NCI-H1105 treated with DMSO at 0.1 percent for 48 hours (cell line): ENCODE measurements around the gene WWOX.

Experiments used
- DNase-seq: peaks from one replicate; lab custom pipeline; 2025; lab: John Stamatoyannopoulos, UW

WWOX gene

DNA sequence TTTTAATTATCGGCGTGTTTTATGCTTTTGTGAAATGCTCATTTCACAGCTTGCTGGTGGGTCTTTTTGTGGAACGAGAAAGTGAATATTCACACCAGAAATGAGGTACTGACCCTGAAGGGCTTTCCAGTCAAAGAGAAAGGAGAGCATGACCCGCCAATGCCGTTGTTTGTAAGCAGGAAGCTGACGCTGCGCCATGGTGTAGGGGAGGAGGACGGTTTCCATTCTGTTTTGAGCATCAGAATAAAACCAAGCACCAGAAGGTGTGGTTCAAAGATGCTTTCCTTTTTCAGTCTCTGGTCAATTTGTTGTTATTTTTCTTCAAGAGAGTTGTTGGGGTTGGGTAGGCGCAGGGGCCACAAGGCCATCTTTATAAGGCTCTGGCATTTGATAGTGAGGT lies 669.3 kb downstream of the WWOX start:
- no peak for DNase-seq

- no peak for DNase-seq
Measured at GRCh38 chr16:78770353-78771091, 671.1 kb downstream of the WWOX start.

DNA sequence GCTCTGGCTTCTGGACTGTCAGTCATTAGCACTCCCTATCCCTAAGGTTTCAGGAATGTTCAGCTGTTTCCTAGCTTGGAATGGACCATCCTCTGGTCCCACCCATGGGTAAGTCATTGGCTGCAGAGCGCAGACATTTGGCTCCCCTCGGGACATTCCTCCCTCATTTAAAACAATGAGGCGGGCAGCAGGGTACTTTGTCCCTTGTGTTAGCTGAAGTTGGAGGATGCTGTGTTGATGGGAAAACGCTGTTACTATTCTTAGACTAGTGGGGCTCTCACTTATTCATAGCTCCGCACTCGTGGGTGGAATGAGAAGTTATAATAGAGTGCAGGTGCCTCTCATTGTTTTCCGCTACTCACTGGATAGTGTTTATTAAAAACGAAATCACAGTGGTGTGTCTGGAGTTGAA lies 673.8 kb downstream of the WWOX start:
- no peak for DNase-seq

GRCh38 chr16:78773706-78774105 lies 674.3 kb downstream of the WWOX start:
- DNase-seq, result no peak

DNA sequence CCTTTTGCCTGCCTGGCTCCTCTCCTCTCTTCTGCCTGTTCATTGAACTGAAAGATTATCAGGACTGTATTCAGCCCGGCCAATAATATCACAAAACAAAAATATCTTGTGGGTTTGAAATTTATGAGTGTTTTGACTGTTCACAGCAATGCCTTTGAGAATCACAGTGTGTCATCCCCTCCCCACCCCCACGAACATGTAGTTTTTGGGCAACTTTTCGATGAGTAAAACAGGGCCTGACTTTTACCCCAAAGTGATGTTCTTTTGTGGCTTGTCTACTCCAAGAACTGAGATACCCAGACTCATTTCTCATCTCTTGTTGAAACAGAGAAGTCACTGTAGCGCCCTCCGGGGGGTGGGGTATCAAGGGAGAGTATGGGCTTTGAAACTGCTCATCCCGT lies 675.7 kb downstream of the WWOX start:
- DNase-seq, result no peak

DNA sequence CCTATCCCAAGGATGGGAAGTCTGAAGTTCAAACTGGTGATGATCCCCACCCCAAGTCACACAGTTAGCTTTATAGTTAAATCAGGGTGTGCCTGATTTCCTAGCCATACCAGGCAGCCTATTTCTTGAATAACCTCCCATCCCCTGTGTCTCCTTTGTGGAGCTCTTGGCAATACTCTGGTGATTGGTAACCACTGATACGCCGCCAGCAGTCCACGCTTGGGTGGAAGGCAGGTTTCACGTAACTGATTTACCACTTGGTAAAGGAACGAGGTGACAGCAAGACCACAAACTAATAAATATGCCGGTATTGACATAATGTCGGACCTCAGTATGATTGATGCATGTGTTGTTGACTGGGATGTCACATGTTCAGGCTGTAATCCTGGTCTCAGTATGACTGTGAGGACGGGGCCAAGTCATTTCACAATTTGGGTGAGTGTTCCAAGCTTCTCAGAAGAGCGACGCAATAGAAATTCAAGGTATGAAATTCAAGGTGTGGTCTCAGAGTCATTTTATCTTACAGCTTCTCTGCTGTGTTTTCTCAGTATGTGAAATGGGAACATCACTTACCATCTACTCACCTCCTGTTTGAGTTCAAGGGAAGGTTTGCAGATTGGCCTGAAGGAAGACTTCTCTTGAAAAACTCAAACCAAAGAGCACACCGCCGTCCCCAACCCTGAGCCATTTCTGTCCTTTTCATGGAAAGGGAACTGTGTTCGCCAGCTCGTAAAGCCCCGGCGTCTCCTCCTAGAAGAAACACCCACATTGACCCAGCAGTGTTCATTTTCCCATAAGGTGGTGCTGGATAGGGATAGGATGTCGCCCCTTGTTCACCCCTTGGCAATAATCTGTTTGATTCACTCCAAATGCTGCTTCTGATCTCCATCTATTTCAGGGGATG lies 678.9 kb downstream of the WWOX start:
- no peak for DNase-seq

- DNase-seq, result no peak
Measured at GRCh38 chr16:78780808-78781207, 681.4 kb downstream of the WWOX start.

DNA sequence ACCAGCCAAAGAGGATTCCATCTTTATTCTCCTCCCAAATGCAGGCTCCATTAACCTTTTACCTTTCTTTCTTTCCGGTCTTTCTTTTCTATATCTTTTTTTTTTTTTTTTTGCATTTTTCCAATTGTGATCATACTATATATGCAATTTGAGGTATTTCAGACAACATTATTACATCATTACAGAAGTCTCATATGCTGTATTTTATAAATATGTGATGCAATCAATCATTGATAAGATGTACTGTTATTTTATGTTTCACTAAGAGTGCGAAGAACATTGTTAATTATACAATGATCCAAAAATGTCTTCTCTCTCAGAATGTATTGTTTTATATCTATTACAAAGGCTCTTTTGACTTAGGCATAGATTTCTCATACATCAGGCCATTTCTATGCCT lies 683.1 kb downstream of the WWOX start:
- DNase-seq, result no peak

DNA sequence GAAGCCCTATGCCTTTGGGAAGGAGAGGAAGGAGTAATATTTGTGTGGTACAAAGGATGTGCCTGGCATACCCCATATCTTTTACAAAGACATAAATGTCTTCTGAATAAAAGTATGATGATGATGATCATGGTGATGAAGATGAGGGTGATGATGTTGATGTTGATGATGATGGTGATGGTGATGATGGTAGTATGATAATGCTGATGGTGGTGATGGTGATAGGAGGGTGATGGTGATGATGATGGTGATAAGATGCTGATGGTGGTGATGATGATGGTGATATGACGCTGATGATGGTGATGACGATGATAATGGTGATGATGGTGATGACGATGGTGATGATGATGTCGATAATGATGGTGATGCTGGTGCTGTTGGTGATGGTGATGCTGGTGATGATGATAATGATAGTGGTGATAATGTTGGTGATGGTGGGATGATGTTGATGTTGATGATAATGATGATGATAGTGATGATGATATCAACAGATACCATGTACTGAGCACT lies 684.2 kb downstream of the WWOX start:
- no peak for DNase-seq

- no peak for DNase-seq
Measured at GRCh38 chr16:78784771-78785170, 685.3 kb downstream of the WWOX start.

DNA sequence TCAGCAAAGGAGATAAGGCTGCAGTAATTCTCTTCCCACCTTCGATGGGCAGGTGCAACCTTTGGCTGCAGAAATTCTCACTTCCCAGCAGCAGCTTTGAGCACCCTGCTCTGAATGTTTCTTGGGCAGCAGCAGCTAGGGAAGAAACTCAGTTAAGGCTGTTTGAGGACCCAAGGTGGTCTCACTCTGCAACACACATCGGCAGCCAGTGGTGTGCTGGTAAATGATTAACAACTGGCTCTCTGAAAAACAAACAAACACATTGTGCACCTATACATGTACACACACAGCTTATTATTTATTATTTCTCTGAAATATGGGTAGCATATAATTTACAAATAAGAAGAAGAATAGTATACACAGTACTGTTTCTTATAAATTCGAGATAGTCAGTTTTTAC lies 685.8 kb downstream of the WWOX start:
- DNase-seq, result no peak

- DNase-seq, result no peak
Measured at GRCh38 chr16:78786635-78787034, 687.2 kb downstream of the WWOX start.

DNA sequence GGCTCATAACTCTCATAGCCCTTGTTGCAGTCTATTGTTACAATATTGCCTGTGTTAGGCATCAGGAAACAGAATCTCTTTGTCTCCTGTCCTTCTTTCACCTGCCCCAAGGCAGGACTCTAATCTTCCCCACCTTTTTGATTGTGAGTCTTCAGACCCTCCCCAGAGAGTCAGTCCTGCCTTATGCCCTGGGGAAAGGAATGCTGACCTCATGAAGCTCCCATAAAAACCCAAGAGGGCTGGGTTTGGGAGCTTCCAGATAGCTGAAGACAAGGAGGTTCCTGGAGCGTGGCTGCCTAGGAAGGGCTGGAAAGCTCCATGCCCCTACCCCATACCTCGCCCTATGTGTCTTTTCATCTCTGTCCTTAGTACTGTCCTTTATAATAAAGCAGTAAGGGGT lies 688.8 kb downstream of the WWOX start:
- DNase-seq, result no peak

DNA sequence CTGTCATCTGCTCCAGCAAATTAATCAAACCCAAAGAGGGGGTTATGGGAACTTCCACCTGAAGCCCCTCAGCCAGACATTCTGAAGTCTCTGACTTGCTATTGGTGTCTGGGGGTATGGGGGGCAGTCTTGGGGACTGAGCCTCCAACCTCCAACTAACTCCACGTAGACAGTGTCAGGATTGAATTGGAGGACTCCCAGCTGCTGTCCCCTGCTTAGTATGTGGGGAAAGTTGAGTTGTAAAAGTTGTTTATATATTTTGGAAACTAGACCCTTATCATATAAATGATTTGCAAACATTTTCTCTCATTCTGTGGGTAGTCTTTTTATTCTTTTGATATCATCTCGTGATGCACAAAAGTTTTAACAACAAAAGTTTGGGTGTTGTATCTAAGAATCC lies 689.2 kb downstream of the WWOX start:
- DNase-seq, result no peak

- no peak for DNase-seq
Measured at GRCh38 chr16:78789561-78789960, 690.1 kb downstream of the WWOX start.

DNA sequence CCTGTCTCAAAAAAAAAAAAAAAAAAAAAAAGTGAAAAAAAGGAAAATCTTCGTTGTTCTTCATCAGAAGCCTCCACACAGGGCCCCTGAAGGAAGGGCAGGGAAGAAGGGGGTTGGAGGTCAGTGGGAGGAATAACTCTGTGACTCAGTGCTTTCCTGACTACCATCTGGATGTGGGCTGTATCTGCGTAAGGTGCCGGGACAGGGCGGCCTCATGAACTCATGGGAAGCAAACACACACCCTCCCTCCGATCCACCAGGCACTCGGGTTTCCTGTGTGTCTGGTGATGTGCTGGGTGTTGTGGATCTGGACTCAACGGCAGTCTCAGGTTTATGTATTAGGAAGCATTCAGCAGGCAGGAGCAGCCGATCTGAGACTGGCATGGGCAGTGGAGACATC lies 691.6 kb downstream of the WWOX start:
- DNase-seq, result no peak

- DNase-seq, result no peak
Measured at GRCh38 chr16:78791926-78792325, 692.5 kb downstream of the WWOX start.

GRCh38 chr16:78792952-78793351 lies 693.5 kb downstream of the WWOX start:
- no peak for DNase-seq

DNA sequence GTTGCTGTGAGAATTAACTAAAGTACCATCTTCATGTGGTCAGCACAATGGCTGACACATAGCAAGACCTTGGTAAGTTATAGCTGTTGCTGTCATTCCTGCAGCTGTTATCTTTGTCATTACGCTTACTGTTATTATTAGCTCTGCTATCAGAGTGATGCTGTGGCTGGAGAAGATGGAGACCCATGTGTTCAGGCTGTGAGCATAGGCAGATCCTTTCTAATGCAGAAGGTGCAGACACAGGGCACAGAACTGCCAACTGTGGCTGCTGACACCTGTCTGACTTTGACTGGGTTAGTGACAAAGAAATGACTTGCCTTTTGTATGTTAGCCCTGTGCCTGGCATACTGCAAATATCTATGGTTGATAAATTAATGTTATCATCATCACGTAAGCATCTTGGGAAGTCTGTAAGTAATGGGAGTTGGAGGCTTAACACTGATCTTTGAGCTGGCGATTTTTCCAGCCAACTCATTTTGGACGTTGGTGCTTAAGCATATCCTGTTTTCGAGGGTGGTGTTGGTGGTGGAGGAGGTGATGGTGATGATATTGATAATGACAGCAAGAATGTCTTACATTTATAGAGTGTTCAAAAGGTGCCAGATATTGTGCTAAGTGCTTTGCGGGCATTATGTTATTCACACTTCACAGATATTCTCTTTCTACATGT lies 695.3 kb downstream of the WWOX start:
- DNase-seq, result no peak

DNA sequence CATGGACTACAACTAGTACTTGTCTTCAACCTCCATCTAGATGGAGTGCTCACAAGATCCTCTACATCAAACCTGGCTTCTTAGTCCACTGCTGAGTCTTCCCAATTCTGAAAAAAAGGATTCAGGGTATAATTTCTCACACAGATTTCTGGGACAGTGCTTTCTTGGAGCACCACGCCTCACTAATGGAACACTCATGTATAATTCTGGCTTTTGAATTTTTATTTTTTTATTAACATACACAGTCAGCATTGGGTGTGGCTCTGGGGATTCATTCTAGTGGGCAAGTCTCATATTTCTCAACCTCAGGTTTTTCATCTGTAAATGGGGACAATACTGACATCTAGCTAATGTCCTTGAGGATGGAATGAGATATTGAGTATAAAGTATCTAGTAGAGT lies 696.0 kb downstream of the WWOX start:
- no peak for DNase-seq

- peak; percentile 16 for DNase-seq
Measured at GRCh38 chr16:78796221-78796866, 696.9 kb downstream of the WWOX start.

GRCh38 chr16:78799429-78799828 lies 700.0 kb downstream of the WWOX start:
- no peak for DNase-seq
